Activated T-helper 9 cell treated with anti-CD3 and anti-CD28 coated beads, Interleukin-2, amount 50 U/mL, for 16 hours (primary cell): ENCODE measurements around the gene KIF12.

Experiments
- DNase-seq: peaks from one replicate; pipeline ENCODE4 v3.0.0-alpha.2; 2020; ENCODE audit warnings: low read depth

Gene KIF12

DNA sequence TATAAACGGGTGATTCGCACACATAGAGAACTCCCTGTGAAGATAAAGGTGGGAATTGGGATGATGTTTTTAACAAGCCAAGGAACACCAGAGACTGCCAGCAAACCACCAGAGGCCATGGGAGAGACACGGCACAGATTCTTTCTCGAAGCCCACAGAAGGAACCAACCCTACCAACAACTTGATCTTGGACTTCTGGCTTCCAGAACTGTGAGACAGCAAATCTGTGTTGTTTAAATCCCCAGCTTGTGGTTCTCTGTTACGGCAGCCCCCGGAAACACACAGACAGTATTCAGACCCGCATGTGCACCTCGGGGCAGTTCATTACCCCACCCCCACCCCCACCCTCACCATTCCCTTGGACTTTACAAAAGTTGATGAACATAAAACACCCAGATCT lies 33.8 kb downstream of the KIF12 start:
- no peak for DNase-seq

DNA sequence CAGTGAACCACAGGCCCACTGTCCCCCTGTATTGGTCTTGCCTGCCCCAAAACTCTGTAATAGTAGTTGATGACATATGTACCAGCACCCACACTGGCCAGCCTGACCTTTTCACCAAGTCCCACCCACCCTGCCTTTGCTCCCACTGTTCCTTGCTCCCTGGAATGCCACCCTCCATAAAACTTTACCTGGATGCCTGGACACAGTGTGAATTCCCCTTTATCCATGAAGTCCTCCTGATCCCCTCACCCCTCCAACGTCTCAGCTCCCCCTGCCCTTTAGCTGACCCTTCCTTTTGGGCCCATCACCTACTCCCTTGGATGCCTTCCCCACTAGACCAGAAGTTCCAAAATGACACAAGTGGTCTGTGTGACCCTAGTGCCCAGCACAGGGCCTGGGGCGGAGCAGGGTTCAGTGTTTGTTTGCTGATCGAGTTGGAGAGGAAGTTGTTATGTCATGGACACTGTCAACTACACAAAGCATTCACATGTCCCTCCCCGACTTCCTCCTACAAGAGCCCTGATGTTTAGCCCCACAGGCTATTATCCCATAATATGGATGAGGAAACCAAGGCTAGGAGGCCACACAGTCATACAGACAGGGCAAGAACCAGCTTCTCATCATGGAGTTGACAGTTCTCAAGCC lies 37.1 kb downstream of the KIF12 start:
- no peak for DNase-seq

DNA sequence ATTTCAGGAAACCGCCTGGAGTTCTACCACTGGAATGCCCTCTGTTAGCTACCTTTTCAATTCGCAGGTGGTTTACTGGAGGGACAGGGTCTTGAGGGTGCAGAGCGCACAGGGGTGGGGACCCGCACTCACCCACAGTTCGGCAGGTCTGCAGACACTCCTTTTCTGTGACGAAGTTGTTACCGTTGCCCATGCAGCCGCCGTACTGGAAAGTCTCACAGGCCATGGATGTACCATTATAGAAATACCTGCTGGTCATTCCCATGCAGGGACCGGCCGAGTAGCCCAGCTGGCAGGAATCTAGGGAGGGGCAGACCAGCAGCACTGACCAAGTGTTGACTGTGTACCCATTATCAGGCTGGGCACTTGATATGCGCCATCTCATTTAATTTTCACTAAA lies 37.8 kb downstream of the KIF12 start:
- DNase-seq = no peak

DNA sequence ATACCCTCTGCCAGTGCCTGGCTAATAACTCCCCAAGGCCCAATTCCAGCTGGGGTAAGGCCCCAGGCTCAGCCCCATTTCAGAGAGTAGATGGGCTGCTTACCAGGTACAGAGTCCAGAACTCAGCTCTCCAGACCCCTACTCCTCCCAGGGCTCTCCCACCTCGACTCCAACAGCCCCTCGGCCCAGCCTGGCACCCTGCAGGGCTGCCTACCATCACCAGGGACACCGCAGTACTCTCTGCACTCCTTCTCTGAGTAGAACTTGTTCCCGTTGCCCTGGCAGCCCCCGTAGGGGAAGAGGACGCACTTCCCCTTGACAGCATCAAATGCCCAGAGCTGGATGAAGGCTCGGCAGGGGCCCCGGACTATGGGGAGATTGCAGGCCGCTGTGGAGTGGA lies 38.4 kb downstream of the KIF12 start:
- DNase-seq = no peak

DNA sequence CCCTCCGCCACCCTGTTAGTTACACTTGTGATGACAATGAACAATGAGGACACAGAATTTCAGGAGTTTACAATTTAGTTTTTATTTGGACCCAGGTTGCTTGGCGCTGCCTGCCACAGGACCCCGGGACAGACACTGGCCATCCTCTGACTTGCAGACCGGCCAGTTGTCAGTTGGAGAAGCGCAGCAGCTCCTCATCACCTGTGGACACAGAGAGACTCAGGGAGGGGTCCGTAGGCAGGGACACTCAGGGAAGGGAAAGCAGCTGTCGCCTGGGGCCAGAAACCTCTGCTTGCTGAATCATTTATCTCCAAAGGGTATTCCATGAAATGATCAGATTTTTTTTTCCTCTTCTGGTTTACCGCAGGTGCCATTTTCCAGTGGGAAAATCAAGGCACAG lies 39.0 kb downstream of the KIF12 start:
- DNase-seq = no peak

DNA sequence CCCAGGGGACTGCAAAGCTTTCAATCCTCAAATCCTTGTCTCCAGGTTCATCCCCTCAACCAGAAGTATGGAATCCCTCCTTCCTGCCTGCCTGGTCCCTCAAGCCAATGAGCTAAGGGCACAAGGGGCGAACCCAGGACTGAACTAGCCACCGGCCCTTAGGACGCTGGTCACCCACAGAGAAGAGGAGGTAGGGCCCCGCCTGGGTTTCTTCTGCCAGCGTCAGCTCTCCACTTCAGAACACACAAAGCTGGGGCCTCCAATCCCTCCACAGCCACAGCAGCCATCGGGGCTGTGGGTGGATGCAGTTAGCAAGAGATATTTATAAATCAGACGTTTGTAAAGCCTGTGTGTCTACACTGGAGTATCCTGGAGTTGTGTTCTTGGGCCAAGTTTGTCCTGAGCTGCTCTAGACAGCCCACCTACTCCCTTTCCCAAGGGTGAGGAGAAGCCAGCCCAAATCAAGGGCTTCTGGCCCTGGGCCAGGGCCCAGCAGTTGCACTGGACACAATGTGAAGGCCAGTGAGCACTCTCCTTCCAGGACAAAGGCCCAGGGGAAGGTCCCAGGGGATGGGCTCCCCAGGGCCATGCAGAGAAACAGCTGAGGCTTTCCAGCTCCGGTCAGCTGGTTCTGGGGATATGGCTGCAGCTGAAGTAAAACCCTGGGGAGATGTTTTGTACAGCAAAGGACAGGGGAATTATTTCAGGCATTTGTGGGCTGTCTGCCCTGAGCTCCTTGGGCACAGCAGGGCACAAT lies 39.9 kb downstream of the KIF12 start:
- no peak for DNase-seq

DNA sequence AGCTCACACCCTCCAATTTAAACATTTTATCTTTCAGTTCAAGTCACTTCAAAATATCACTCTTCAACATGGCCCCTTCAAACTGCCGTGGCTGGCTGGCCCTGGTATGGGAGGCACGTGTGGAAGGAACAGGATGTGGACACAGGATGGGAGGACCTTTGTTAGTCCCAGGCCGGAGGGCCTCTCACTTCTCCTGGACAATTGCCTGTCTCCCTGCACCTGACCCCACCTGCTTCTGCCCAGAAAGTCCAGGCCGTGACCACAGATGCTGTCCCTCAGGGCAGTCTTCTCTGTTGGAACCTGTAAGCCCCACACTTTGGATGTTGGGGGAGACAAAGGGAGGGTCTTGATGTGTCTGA lies 40.4 kb downstream of the KIF12 start:
- no peak for DNase-seq

DNA sequence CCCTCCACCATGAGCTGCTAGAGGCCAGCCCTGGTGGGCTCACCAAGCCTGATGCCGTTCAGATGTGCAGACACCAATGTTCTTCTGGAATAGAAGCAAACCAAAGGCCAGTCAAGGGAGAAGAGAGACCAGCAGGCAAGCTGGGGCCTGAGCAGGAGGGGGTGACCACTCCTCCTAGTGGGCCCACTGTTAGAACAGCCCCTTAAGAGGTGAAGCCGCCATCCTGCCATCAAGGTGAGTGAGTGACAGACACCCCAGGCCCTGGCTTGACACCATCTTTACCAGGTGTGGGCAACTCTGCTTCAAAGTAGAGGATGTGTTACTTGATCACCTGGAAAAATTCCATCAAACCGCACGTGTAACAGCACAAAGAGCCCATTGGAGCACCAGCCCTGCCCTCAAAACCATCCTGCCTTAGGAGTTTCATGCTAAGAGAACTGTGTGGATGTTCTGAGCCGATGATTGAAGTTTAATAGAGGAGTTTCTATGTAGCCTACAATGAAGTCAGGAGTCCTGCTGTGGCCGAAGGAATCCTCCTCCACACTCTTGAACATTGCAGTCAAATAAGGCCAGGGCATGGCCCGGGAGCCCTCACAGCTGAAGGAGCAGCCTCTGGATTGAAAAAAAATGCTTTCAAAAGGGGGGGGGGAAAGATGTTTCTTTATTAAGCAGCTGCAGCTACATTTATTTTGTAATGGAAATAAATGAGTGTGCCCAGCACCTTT lies 41.8 kb downstream of the KIF12 start:
- DNase-seq = no peak

DNA sequence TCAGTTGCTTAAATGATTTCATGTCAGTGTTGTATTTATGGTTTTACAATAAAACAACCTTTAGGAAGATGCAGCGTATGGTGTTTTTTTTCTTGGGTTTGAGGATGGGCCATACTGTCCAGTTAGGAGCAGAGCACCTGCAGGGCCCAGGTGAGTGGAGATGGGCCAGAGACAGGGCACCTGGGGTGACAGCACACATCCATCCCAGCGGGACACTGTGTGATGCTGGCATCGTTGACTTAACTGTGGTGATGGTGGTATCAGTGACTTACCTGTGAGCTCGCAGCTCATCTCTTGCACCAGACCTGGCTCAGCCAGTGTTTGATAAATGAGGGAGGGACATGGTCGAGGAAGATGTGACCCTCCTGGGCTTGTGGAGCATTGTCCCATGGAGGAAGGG lies 42.6 kb downstream of the KIF12 start:
- no peak for DNase-seq

DNA sequence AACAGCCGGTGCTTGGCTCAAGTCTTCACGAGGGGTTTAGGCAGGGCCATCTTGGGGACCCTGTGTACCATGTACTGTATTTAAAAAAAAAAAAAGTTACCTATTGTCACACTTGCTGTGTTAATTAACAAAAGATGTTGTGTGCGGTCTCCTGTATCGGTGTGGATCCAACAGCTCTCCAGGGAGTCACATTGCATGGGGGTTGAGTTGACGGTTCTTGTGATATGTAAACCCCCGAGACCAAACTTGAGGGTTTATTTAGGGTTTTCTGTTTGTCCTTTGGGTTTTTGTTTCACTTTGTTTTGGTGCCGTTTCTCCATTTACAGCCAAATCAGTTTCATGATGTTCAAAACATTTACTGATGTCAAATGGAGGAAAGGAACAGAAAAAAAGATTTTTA lies 43.2 kb downstream of the KIF12 start:
- DNase-seq = no peak

DNA sequence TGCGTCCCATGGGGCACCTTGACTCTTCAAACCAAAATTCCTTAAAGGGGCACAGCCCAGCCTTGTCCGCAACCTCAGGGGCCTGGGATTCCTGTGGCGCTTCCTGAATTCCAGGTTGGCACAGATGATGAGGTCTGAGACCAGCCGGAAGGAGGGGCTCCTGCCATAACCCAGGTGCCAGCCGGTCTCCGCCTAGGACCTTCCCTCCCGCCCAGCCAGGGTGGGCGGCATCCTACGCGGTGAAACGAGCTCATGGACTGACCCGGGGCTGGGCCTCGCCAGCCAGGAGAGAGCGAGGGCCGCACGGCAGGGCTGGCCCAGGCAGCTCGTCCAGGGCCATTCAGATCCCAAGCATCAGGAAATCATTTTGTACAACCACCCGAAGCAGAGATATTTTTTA lies 44.0 kb downstream of the KIF12 start:
- DNase-seq = no peak

DNA sequence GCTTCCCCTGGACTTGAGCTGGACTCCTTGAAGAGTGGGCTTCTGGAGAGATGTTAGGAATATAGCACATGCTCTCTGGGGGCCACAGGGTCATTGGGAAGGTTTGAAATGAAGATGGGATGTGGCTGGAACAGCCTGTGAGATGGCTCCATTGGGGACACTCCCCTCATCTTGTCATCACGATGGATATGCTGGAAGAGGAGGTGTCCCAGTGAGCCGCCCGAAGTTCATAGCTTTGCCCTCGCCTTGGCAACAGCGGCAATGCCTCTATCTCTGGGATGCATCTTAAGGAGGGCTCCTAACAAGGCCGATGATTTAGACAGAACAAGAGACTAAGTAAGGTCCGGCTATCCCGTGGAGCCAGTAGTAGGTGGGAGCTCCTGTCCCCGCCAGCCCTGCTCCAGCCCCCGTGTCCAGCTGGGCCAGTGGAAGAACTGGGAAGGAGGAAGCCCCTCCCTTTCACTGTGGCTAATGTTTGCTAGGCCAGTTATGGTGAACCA lies 44.9 kb downstream of the KIF12 start:
- DNase-seq = no peak

DNA sequence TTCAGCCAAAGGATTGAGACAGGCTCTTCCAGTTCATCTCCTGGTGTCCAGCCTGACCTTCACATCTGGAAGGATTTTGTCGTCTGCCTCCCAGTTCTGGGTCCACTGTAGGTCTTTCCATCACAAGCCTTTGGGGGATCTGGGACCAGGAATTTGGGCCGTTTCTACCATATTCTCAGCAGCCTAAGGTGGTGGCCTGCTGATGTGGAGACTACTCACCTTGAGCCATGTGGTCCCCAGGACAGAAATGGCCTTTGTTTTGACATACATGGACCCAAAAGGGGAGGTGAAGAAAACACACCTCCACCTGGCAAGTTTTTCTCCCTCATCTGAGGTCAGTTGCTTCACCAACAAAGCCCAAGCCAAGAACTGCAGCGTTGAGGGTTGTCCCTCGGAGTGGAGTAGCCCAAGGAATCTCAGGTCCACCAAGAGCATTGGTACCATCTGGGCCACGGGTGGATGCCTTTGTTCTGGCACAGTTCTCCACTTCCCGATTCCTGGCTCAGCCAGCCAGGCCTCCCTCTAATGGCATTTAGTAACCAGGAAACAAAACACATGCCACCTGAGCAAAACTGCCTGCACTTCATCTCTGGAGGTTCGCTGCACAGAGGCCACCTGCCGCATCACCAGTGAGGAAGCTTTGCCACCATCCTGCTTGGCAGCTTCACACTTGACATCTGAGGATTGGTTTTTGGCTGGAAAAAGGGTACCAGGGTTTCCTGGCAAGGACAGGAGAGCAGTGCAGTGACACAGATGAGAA lies 45.7 kb downstream of the KIF12 start:
- no peak for DNase-seq

DNA sequence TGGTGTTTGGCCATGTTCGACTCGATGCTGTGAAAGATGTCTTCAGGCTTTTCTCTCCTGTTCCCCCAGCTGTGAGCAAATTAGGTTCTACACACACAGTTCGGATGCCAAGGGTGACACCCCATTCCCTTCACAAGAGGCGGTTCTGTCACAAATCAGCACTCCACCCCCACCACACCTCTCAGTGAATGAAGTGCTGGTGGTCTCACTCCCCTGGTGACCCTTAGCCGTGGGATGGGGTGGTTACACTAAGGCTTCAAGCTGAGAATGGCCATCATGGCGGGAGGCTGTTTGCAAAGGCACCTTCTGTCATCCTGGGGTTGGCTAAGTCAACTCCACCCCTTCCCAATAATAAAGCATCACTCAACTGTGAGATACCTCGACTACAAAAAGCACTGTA lies 47.4 kb downstream of the KIF12 start:
- DNase-seq = no peak

DNA sequence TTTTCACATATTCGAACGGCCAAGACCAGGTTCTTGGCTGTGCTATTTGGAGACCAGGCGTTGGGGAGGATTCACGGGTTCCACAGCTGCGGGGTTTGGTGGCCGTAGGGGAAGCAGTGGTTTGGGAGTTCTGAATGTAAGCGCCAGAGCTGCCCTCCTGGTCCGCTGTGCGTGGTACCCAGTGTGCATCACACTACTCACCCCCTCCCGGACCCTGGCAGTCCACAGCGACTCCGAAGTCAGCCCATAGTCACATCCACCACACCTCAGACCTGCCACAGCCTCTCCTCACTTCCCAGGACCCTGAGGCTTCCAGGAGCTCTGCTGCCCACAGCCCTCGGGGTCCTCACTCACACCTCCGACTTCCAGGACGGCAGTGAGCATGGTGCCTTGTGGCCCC lies 47.8 kb downstream of the KIF12 start:
- DNase-seq = no peak

DNA sequence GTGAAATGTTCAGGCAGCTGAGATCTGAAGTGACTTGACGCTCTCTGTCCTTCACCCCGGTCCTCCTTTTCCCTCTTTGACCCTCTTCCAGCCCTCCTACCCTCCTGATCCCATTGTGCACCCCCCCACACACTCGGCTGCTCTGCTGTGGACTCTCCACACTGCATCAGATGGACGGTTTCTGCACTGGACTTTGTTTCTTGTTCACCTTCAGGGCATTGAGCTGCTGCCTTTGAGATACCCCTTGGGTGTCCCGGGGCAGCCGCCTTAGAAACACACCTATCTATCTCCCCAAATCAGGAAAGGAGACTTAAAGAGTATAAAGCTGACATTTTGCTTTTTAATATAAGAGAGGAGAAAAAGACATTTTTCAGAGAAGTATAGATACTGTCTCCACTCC lies 48.4 kb downstream of the KIF12 start:
- DNase-seq = no peak

DNA sequence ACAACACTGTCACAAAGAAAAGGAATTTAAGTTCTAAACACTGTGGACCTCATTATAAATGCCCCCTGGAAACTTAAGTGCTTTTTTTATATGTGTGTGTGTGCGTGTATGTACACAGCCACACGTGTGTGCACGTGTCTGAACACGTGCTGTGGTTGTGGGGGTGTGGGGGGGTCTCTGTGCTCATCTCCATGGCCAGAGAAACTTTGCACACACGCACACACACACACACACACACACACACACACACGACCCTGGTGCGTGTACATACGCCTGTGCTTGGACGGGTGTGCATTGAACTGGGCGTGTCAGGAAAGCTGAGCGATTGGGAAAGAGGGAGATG lies 48.9 kb downstream of the KIF12 start:
- DNase-seq = no peak

DNA sequence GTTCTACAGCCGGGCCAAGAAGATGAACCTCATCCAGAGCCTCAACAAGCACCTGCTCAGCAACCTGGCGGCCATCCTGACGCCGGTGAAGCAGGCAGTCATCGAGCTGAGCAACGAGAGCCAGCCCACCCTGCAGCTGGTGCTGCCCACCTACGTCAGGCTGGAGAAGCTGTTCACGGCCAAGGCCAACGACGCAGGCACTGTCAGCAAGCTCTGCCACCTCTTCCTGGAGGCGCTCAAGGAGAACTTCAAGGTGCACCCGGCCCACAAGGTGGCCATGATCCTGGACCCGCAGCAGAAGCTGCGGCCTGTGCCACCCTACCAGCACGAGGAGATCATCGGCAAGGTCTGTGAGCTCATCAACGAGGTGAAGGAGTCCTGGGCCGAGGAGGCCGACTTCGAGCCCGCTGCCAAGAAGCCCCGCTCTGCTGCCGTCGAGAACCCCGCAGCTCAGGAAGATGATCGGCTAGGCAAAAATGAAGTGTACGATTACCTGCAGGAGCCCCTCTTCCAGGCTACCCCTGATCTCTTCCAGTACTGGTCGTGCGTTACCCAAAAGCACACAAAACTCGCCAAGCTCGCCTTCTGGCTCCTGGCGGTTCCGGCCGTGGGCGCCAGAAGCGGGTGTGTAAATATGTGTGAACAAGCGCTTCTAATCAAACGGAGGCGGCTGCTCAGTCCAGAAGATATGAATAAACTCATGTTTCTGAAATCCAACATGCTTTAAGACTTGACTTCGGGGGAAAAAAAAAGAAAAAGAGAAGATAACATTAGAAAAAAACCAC lies 49.5 kb downstream of the KIF12 start:
- no peak for DNase-seq

DNA sequence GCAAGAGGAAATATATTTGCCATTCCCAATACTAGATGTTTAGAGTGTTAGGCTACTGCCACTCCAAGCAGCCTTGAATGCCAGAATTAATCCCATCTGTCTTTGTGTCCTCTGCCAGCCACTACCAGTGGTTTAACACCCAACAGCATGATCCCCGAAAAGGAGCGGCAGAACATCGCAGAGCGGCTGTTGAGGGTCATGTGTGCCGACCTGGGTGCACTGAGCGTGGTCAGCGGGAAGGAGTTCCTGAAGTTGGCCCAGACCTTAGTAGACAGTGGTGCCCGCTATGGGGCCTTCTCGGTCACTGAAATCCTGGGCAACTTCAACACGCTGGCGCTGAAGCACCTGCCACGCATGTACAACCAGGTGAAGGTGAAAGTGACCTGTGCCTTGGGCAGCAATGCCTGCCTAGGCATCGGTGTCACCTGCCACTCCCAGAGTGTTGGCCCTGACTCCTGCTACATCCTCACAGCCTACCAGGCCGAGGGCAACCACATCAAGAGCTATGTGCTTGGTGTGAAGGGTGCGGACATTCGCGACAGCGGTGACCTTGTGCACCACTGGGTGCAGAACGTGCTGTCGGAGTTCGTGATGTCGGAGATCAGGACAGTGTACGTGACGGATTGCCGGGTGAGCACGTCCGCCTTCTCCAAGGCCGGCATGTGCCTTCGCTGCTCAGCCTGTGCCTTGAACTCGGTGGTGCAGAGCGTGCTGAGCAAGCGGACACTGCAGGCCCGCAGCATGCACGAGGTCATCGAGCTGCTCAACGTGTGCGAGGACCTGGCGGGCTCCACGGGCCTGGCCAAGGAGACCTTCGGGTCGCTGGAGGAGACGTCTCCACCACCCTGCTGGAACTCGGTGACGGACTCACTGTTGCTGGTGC lies 50.3 kb downstream of the KIF12 start:
- no peak for DNase-seq

DNA sequence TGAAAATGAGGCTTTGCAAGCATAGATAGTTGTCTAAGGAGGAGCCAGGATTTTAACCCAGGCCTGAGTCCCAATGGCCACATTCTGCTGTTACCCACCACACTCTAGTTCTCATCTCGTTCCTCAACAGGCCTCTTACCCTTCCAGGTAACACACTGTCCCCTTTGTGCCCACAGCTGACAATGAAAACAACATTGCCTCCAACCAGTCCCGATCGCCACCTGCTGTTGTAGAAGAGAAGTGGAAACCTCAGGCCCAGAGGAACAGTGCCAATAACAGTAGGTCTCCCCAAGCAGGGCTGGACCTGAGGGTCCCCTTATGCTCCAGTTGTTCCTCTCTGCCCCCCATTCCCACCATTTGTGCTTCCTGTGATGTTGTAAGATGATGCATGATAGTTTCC lies 51.4 kb downstream of the KIF12 start:
- DNase-seq = no peak

DNA sequence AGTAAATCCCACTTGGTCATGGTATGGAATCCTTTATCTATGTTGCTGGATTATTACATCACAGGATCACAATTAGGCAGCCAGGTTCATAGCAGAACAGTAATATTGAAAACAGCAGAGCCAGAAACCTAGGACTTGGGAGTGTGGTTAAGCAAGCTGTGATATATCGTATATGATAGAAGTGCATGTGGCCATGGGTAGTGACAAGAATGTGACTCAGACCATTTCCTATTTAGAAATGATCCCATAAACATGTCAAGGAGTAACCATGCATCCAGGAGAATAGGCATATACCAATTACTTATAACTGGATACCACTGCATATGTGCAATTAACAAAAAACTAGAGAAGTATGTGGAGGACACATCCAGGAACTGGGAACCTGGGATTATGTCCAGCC lies 52.2 kb downstream of the KIF12 start:
- DNase-seq = no peak
